H9 (cell line): ENCODE results near the gene OR5AN1. TPM values are rescaled to one million over a fixed set of nuclear protein-coding genes. Genes with fewer than 3 reads are reported as not detected.

ENCODE experiments used
- DNase-seq: peaks from one replicate; pipeline ENCODE4 v3.0.0-alpha.2; 2017
- H2AFZ ChIP-seq: one replicate; pipeline ENCODE4 v1.6.1; 2013; ENCODE audit warnings: mild to moderate bottlenecking, low read length, control low read depth, moderate library complexity
- H2AK5ac ChIP-seq: 2 replicates; pipeline ENCODE4 v1.6.1; 2013; ENCODE audit warnings: low read length, control low read depth, mixed read lengths; ENCODE audit not compliant: insufficient read length
- H2BK120ac ChIP-seq: one replicate; pipeline ENCODE4 v1.6.1; 2013; ENCODE audit warnings: low read depth, mild to moderate bottlenecking, low read length, control low read depth, inconsistent platforms; ENCODE audit not compliant: poor library complexity, severe bottlenecking
- H2BK12ac ChIP-seq: 2 replicates; pipeline ENCODE4 v1.6.1; 2013; ENCODE audit warnings: low read length, control low read depth, mixed read lengths, low read depth; ENCODE audit not compliant: insufficient read length
- H2BK15ac ChIP-seq: 2 replicates; pipeline ENCODE4 v1.6.1; 2013; ENCODE audit warnings: low read depth, low read length, control low read depth
- H2BK20ac ChIP-seq: one replicate; pipeline ENCODE4 v1.6.1; 2013; ENCODE audit warnings: low read depth, mild to moderate bottlenecking, low read length, control low read depth, inconsistent platforms; ENCODE audit not compliant: poor library complexity, severe bottlenecking
- H2BK5ac ChIP-seq: 2 replicates; pipeline ENCODE4 v1.6.1; 2013; ENCODE audit warnings: low read length, control low read depth, mixed read lengths; ENCODE audit not compliant: insufficient read length
- H3K14ac ChIP-seq: 2 replicates; pipeline ENCODE4 v1.6.1; 2013; ENCODE audit warnings: low read length, control low read depth; ENCODE audit not compliant: insufficient read depth
- H3K18ac ChIP-seq: 2 replicates; pipeline ENCODE4 v1.6.1; 2013; ENCODE audit warnings: low read depth, mild to moderate bottlenecking, mixed read lengths, low read length, control low read depth; ENCODE audit not compliant: insufficient read length
- H3K23ac ChIP-seq: 2 replicates; pipeline ENCODE4 v1.6.1; 2013; ENCODE audit warnings: low read length, control low read depth, mixed read lengths, low read depth; ENCODE audit not compliant: insufficient read length
- H3K23me2 ChIP-seq: 2 replicates; pipeline ENCODE4 v1.6.1; 2013; ENCODE audit warnings: low read depth, mild to moderate bottlenecking, mixed read lengths, low read length, control low read depth; ENCODE audit not compliant: insufficient read length, poor library complexity, severe bottlenecking
- H3K27ac ChIP-seq: 2 replicates; pipeline ENCODE4 v1.5.1; 2013; ENCODE audit warnings: low read length, control low read depth, mixed read lengths, low read depth; ENCODE audit not compliant: insufficient read length
- H3K27me3 ChIP-seq: 2 replicates; pipeline ENCODE4 v1.6.1; 2013; ENCODE audit warnings: low read length, control low read depth, inconsistent platforms; ENCODE audit not compliant: insufficient read depth
- H3K4ac ChIP-seq: 2 replicates; pipeline ENCODE4 v1.6.1; 2013; ENCODE audit warnings: low read depth, mild to moderate bottlenecking, control low read depth, inconsistent platforms, low read length, moderate library complexity
- H3K4me1 ChIP-seq: 2 replicates; pipeline ENCODE4 v1.6.1; 2013; ENCODE audit warnings: low read length, control low read depth, inconsistent platforms; ENCODE audit not compliant: insufficient read depth
- H3K4me2 ChIP-seq: 2 replicates; pipeline ENCODE4 v1.6.1; 2013; ENCODE audit warnings: low read length, control low read depth, mixed read lengths; ENCODE audit not compliant: insufficient read length, insufficient read depth
- H3K56ac ChIP-seq: 2 replicates; pipeline ENCODE4 v1.6.1; 2013; ENCODE audit warnings: low read depth, mild to moderate bottlenecking, mixed read lengths, low read length, control low read depth; ENCODE audit not compliant: insufficient read length
- H3K79me1 ChIP-seq: 2 replicates; pipeline ENCODE4 v1.6.1; 2013; ENCODE audit warnings: low read depth, mild to moderate bottlenecking, moderate library complexity, low read length, control low read depth, inconsistent platforms; ENCODE audit not compliant: insufficient read depth, poor library complexity, severe bottlenecking
- H3K79me2 ChIP-seq: 2 replicates; pipeline ENCODE4 v1.6.1; 2013; ENCODE audit warnings: low read length, control low read depth, inconsistent platforms; ENCODE audit not compliant: insufficient read depth
- H3K9ac ChIP-seq: 2 replicates; pipeline ENCODE4 v1.6.1; 2013; ENCODE audit warnings: low read length, control low read depth, mixed read lengths; ENCODE audit not compliant: insufficient read length; ENCODE audit errors: extremely low read depth
- H3K9me3 ChIP-seq: one replicate; pipeline ENCODE4 v1.6.1; 2013; ENCODE audit warnings: low read depth, low read length, inconsistent platforms; ENCODE audit not compliant: control insufficient read depth
- H3T11ph ChIP-seq: one replicate; pipeline ENCODE4 v1.6.1; 2013; ENCODE audit warnings: mild to moderate bottlenecking, low read length, control low read depth, inconsistent platforms
- H4K20me1 ChIP-seq: one replicate; pipeline ENCODE4 v1.6.1; 2013; ENCODE audit not compliant: control insufficient read depth, insufficient read length, insufficient read depth
- H4K5ac ChIP-seq: 2 replicates; pipeline ENCODE4 v1.6.1; 2013; ENCODE audit warnings: low read depth, mild to moderate bottlenecking, mixed read lengths, low read length, control low read depth; ENCODE audit not compliant: insufficient read length
- H4K8ac ChIP-seq: replicated peaks from 2 replicates; pipeline ENCODE4 v1.6.1; 2013; ENCODE audit warnings: low read length, control low read depth, mixed read lengths, low read depth; ENCODE audit not compliant: insufficient read length
- H4K91ac ChIP-seq: 2 replicates; pipeline ENCODE4 v1.6.1; 2013; ENCODE audit warnings: low read depth, mild to moderate bottlenecking, moderate library complexity, mixed read lengths, low read length, control low read depth; ENCODE audit not compliant: insufficient read length
- H3K27ac Mint-ChIP-seq, 3 experiments: 2 replicates in 2 of 3; 3 replicates in 1 of 3; pipeline ENCODE4 v1.8.0; 2020 to 2021; ENCODE audit warnings: mixed read lengths in 3 of 3, mild to moderate bottlenecking in 1 of 3, moderate library complexity in 1 of 3
- H3K27me3 Mint-ChIP-seq: 2 replicates; pipeline ENCODE4 v1.8.0; 2021; ENCODE audit warnings: low read depth, mild to moderate bottlenecking, moderate library complexity, mixed read lengths
- H3K36me3 Mint-ChIP-seq, 3 experiments: 2 replicates in 2 of 3; 3 replicates in 1 of 3; pipeline ENCODE4 v1.8.0; 2020 to 2021; ENCODE audit warnings: low read depth in 3 of 3, mixed read lengths in 3 of 3; ENCODE audit not compliant: insufficient read depth in 1 of 3
- H3K4me1 Mint-ChIP-seq, 2 experiments: 2 replicates each; pipeline ENCODE4 v1.8.0; 2020; ENCODE audit warnings: mixed read lengths in 2 of 2
- H3K4me3 Mint-ChIP-seq, 2 experiments: 2 replicates in 1 of 2; 3 replicates in 1 of 2; pipeline ENCODE4 v1.8.0; 2020 to 2021; ENCODE audit warnings: mild to moderate bottlenecking in 2 of 2, mixed read lengths in 2 of 2, moderate library complexity in 1 of 2
- H3K9me3 Mint-ChIP-seq, 2 experiments: 2 replicates in 1 of 2; 3 replicates in 1 of 2; pipeline ENCODE4 v1.8.0; 2020; ENCODE audit warnings: mild to moderate bottlenecking in 2 of 2, mixed read lengths in 2 of 2, moderate library complexity in 1 of 2
- WGBS: extraction: QIAGEN DNeasy Blood & Tissue Kit; methylation state at CpG from one replicate; pipeline ENCODE4 v1.1.7; 2013; ENCODE audit warnings: missing lambda C conversion rate, low lambda C conversion rate, mixed read lengths; ENCODE audit not compliant: insufficient read length; ENCODE audit errors: extremely low coverage; 5-methylcytosine and 5-hydroxymethylcytosine counted together
- total RNA-seq: library from RNA; stranded (reverse); gene quantifications from 2 replicates; pipeline ENCODE4 v1.2.1, GENCODE V29; 2021
- TF ChIP-seq, protein P1 (sequence below): fragments of 200-600 bp; sonication (generic); conservative IDR thresholded peaks from 3 replicates; pipeline ENCODE4 v1.8.0; 2021; ENCODE audit warnings: antibody characterized with exemption, mild to moderate bottlenecking

The OR5AN1 gene
- total RNA-seq, 1 experiment from 2014 or later: not detected

- Histone ChIP-seq H3K4me2 (no peak overlapping the region), H3K27me3 (no peaks in the 10 kb centered on the region), H3K18ac (no peak overlapping the region), H3K4ac (no peak overlapping the region), H2BK20ac (no peak overlapping the region), H4K5ac (no peak overlapping the region), H3T11ph (no peak overlapping the region), H3K79me1 (no peaks in the 10 kb centered on the region), H2BK12ac (no peak overlapping the region), H4K20me1 (no peaks in the 10 kb centered on the region), H2AFZ (no peak overlapping the region), H3K23me2 (no peaks in the 10 kb centered on the region), H3K27ac (no peak overlapping the region), H3K79me2 (no peaks in the 10 kb centered on the region), H3K4me1 (no peaks in the 10 kb centered on the region), H3K9me3 (no peaks in the 10 kb centered on the region), H4K91ac (no peak overlapping the region), H2BK5ac (no peak overlapping the region), H3K56ac (no peak overlapping the region), H2BK120ac (no peak overlapping the region), H2BK15ac (no peak overlapping the region), H4K8ac (no peak overlapping the region), H3K14ac (no peak overlapping the region), H2AK5ac (no peak overlapping the region), H3K9ac (no peak overlapping the region), H3K23ac (no peak overlapping the region)
- no peak overlapping the region for H3K4me3 Mint-ChIP-seq
- H3K27ac Mint-ChIP-seq: no peak overlapping the region
- DNase-seq: no peak
- WGBS: no CpG with 5 or more reads among the region's 2 CpGs
- no peaks in the 10 kb centered on the region for H3K4me1 Mint-ChIP-seq
- TF ChIP-seq, protein P1, sequence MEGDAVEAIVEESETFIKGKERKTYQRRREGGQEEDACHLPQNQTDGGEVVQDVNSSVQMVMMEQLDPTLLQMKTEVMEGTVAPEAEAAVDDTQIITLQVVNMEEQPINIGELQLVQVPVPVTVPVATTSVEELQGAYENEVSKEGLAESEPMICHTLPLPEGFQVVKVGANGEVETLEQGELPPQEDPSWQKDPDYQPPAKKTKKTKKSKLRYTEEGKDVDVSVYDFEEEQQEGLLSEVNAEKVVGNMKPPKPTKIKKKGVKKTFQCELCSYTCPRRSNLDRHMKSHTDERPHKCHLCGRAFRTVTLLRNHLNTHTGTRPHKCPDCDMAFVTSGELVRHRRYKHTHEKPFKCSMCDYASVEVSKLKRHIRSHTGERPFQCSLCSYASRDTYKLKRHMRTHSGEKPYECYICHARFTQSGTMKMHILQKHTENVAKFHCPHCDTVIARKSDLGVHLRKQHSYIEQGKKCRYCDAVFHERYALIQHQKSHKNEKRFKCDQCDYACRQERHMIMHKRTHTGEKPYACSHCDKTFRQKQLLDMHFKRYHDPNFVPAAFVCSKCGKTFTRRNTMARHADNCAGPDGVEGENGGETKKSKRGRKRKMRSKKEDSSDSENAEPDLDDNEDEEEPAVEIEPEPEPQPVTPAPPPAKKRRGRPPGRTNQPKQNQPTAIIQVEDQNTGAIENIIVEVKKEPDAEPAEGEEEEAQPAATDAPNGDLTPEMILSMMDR: no peak
- 0 out of 7 replicates have a peak, but pooled peaks cover 0 to 2% (median 0%) of the 10 kb centered on the region in 3 experiments for H3K36me3 Mint-ChIP-seq
- peaks cover 6 to 7% of the 10 kb centered on the region in 2 experiments; a peak in 4 of 5 replicates for H3K9me3 Mint-ChIP-seq
- no peaks in the 10 kb centered on the region for H3K27me3 Mint-ChIP-seq
These were observed 59.5 kb downstream of the OR5AN1 start for GRCh38 chr11:59418156-59418555.

Other genes starting within 250 kb of the OR5AN1 start
- 16.8 and 20.1 TPM in 2 replicates for gene FAM111A, start 216.0 kb upstream of the OR5AN1 start, total RNA-seq
- gene DTX4, start 186.8 kb upstream of the OR5AN1 start, total RNA-seq: 13.0 and 13.9 TPM in 2 replicates
- gene MPEG1, start 146.0 kb upstream of the OR5AN1 start, total RNA-seq: not detected in 2 replicates
- not detected in 2 replicates for gene OR5A2, start 67.5 kb downstream of the OR5AN1 start, total RNA-seq
- gene OR5A1, start 77.6 kb downstream of the OR5AN1 start, total RNA-seq: not detected in 2 replicates
- gene OR4D6, start 98.1 kb downstream of the OR5AN1 start, total RNA-seq: not detected in 2 replicates
- gene OR4D10, start 114.4 kb downstream of the OR5AN1 start, total RNA-seq: not detected in 2 replicates
- not detected in 2 replicates for gene OR4D11, start 144.7 kb downstream of the OR5AN1 start, total RNA-seq
- not detected in 2 replicates for gene OR4D9, start 152.6 kb downstream of the OR5AN1 start, total RNA-seq